Activated T-helper 1 cell treated with Interleukin-2 at 50 U/mL for 16 hours (primary cell): Measurements from ENCODE around the gene C11orf16.
"Not testable (repeated sequence)": the region's sequence is repeated elsewhere in the genome, so short reads cannot be mapped to it uniquely, and the experiment has no call there.

ENCODE experiments used
- DNase-seq: peaks from one replicate; pipeline ENCODE4 v3.0.0-alpha.2; 2020; ENCODE audit warnings: low read depth

C11orf16 gene

GRCh38 chr11:8886322-8886721 is 46.4 kb downstream of the C11orf16 start:
- DNase-seq = no peak

- not testable (repeated sequence) for DNase-seq
These were observed 51.2 kb downstream of the C11orf16 start for GRCh38 chr11:8881585-8881984.

GRCh38 chr11:8878771-8879170 is 54.0 kb downstream of the C11orf16 start:
- DNase-seq = no peak

- no peak for DNase-seq
These were observed 58.9 kb downstream of the C11orf16 start for GRCh38 chr11:8873741-8874405.

GRCh38 chr11:8871962-8872361 is 60.8 kb downstream of the C11orf16 start:
- no peak for DNase-seq

GRCh38 chr11:8871171-8871775 is 61.5 kb downstream of the C11orf16 start:
- no peak for DNase-seq

- DNase-seq = no peak
These were observed 62.2 kb downstream of the C11orf16 start for GRCh38 chr11:8870411-8871170.
